NCI-H2081 (cell line): ENCODE data around the gene INSM2.
A peak's percentile ranks its signal among the peaks of the same experiment; 100 is the strongest.

Source experiments
- DNase-seq, 2 experiments: peaks; one replicate each; lab custom pipeline; 2025; lab: John Stamatoyannopoulos, UW

The INSM2 gene

DNA sequence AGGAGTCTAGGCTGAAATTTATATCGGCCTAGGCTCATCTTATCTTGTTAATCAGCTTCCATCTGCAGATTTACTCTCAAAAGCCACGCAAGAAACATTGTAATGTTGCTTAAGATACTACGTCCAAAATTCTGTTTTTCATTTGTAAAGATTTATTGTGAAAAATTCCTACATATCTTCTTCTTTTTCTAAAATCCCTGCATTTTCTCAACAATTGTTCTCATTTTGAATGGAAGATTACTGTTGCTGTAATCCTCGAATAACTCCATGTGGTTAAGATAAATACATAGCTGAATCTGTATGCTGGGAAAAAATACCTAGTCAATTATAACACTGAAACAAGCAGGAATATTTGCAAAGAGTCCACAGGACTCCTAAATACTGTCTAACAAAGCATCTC lies 15.6 kb downstream of the INSM2 start:
- DNase-seq = no peak

DNA sequence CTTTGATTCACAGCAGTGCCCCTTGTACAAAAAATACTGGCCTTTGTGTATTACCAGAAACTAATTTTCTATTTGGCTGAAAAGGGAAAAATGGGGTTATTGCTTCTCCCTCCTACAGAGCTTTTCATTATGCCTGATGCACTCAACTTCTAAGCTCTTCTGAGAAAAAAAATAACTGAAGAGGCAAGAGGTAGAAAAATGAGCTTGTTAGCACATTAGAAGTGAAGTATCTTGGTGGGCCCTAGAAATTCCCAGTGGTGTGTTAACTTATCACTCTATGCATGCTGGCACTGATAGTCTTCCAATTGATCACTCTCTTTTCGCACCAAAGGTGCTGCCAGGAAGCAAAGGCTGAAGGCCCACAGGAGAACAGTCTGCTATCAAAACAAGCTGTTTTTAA lies 17.1 kb downstream of the INSM2 start:
- DNase-seq = no peak

DNA sequence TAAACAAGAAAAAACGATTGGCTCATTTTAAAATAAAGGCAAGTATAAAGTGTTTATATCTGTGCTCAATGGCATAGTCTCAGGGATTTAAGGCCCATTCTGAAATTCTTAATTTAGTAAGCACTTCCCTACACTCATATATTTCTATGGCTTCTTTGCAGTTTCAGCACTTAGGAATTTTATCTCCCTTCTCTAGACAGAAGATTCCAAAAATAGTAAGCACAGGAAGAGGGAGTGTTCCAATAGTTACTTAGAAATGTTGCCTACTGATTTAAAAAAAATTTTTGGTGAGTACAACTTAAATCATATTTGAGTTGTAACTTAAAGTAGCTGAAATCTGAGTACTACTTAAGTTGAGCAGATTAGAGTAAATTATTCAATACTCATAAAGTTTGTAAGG lies 19.8 kb downstream of the INSM2 start:
- no peak for DNase-seq

DNA sequence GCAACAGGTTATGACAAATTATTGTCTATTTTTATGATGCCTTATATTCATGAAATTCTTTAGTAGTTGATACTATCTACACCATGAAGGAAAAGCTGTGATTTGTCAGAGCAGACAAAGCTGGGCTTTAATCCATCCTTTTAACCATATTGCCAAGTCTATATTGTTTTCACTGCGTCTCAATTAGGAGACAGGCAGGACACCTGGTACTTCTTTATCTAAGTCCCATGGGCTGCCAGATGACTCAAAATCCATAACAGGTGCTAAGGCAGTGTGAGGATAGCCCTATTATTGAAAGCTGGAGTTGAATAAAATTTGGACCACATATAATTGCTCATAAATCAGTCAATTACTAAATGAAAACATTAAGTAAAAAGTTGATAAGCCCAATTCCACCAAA lies 22.6 kb downstream of the INSM2 start:
- DNase-seq = peak in 1 of 2 experiments; percentile 9

DNA sequence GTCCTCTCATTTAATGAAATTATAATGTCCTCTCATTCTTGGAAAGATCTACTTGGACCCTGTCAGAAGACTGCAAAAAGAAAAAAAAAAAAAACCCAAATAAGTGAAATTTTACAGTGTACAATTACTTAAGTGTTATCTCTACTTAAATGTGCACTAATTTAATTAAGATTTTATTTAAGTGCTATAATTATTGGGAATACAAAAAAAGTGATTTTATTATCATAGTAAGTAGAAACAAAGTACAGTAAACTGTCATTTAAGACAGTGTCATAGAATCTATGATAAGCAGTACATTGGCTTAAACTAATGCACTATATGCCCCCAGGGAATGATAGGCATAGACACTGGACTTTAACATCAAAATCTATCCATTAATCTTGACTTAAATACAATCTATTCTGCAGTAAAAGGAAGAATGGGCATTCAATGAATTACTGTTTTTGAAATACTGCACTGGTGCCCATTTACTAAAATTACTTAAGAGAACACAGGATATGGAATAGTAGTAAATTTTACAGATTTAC lies 23.3 kb downstream of the INSM2 start:
- DNase-seq = no peak

DNA sequence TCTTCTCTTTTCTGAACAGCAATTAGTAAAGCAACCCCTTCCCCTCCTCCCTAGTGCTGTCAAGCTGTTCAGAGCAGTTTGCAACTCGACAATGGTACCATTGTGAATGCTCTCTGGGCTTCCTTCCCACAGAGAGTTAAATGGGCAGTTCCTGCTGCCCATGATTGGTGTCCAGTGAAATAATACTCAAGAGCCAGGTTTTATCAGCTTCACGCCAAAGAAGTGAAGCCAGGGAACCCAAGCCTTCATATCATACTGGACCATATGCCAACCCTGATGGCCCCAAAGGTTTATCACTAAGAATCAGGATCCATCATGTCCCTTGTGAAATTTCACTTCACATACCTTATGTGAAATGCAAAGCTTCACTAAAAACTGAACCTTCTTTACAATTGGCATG lies 24.7 kb downstream of the INSM2 start:
- no peak for DNase-seq

DNA sequence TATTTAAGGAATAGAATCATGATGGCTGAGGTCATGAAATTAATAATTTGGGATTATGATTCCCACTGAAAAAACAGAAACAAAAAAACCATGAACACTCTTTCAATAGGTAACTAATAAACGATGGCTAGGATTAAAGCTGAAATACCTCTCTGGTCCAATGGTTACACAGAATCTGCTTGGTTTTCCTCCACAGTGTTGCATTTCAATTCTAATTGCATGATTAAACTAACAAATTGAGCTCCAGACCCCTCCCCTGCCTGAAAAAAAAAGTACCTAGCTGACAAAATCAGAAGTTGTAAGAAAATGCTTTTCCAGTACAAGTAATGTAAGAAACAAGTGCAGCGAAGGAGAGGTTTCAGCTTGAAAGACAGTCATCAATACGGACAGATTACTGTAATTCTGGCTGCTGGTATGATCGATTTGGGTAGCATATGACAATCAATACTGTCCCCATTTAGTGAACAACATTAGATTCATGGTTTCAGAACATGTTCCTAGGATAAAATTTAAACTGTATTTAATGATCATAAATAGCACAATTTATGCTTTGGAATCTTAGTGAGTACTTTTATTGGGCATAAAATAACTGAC lies 32.0 kb downstream of the INSM2 start:
- DNase-seq = no peak

DNA sequence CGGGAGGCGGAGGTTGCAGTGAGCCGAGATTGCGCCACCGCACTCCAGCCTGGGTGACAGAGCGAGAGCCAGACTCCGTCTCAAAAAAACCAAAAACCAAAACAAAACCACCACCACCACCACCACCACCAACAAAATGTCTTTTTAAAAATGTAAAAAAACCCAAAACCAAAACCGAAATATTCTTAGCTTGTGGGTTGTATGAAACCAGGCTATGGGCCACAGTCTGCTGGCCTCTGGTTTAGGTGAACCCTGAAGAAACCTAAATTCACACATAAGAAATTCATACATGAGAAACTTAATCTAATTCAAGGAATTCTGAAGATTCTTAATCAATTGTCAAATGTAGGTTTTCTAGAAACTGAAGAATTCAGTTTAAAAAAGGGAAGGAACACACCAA lies 37.6 kb downstream of the INSM2 start:
- DNase-seq = no peak

DNA sequence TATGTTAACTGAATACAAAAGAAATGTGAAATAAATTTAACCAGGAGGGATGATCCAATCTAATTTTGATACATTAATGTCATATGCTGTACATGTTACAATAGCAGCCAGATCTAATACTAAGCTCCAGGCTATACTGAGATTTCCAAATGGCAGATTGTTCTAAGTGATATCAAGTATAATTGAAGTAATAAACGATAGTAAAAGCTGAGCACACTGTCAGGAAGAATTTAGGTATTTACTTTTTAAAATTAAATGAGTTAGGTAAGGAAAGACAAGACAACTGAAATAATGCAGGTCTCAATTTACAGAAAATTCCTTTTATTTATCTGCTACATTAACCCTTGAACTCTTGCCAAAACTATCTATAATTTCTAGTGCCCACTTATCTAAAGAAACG lies 39.9 kb downstream of the INSM2 start:
- DNase-seq = peak in 1 of 2 experiments; percentile 20

DNA sequence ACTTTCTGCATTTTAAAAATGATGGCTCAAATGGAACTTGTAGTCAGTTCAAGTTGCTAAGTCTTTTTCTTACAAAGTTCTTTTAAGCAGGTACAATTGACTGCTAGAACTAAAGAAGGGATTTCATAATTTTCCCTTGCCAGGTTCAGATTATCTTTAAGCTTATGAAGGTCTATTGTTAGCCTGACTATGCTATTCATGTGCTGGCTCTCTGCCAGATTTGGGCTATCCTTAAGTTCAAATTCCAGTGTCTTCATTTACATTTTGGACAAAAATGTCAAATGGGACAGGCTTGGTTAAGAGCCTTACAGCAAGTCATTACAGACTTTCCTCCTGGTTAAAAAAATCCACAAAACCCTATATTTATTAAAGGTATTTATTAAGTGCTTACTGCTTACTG lies 42.3 kb downstream of the INSM2 start:
- no peak for DNase-seq

DNA sequence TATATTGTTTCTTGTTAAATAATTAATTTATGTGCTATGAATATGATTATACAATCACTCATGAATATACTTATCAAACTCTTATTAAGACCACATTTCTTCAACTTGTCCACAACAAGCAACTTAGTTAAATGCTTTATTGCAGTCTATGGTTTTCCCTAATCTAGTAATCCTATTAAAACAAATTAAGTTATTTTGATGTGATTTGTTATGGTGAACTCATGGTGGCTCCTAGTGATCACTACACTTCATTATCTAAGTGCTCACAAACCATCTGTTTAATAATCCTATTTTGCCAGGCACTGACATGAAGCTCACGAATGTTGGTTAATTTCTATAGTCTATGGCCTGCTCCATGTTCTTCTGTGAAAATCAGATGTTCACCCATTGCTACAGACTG lies 42.9 kb downstream of the INSM2 start:
- no peak for DNase-seq

DNA sequence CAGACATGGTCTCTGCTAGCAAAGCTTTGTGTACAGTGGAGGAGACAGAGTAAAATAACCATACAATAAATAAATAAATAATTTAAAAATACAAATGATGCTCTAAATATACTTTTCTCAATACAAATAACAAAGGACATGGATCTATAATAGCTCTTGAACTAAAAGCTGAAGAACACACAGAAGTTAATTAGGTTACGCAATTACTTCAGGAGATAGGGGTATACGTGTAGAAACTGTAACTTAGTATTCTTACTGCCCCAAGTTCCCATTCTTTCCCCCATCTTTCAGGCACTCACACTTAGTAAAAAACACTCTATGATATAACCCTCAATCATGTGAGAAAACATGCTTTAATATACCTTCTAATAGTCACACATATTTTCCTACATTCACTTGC lies 44.2 kb downstream of the INSM2 start:
- DNase-seq = no peak

DNA sequence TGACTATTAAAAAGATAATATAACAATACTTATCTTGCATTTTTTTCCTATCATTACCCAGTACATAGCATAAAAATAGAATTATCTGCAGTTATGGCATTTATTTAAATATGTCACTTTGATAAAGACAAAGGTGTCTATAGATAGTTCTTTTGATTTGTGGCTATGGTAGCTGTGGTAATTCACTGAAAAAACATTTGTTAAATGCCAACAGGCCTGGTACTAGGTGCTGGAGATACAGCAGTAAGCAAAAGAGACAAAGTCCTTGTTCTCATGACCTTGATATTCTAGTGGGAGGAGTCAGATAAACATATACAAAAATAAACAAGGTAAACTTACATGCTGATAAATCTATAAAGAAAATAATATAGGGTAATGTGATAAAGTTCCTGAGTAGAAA lies 44.7 kb downstream of the INSM2 start:
- DNase-seq = no peak
